ENCODE measurements around the gene ZNF644.

- TF ChIP-seq EZH2phosphoT487 (IDR thresholded peaks at IDR 0.05; ENCODE audit: borderline replicate concordance, low read depth) (no peak), CTCF (IDR thresholded peaks at IDR 0.05) (no peak), NRF1 (IDR thresholded peaks at IDR 0.05; ENCODE audit: low read depth, low read length) (no peak), REST (IDR thresholded peaks at IDR 0.05; ENCODE audit: low read depth, low read length) (no peak)
These were observed 14.0 kb downstream of the ZNF644 start for GRCh38 chr1:91007827-91008226.
